ENCODE measurements around the gene ZNF525.
"Not testable (repeated sequence)": the region's sequence is repeated elsewhere in the genome, so short reads cannot be mapped to it uniquely, and the experiment has no call there.

GRCh38 chr19:53397918-53398317 is 32.4 kb downstream of the ZNF525 start:
- not testable (repeated sequence) for TF ChIP-seq POLR2A, CTCF, POLR2AphosphoS5 (IDR thresholded peaks at IDR 0.05)
